Germinal center (tissue), 1 donor: ENCODE results near the gene TMEM63B.
A peak's percentile ranks its signal among the peaks of the same experiment; 100 is the strongest.
"Not testable (repeated sequence)": the region's sequence is repeated elsewhere in the genome, so short reads cannot be mapped to it uniquely, and the experiment has no call there.

Experiments used
- DNase-seq: peaks from one replicate; pipeline ENCODE4 v3.0.0; 2012; ENCODE audit warnings: mixed read lengths, low spot score

TMEM63B gene

GRCh38 chr6:44171899-44172546 lies 44.7 kb downstream of the TMEM63B start:
- no peak for DNase-seq

- peak; percentile 88 for DNase-seq
These were observed 45.6 kb downstream of the TMEM63B start for GRCh38 chr6:44172731-44173500.

GRCh38 chr6:44176130-44176761 lies 48.9 kb downstream of the TMEM63B start:
- DNase-seq, result no peak

GRCh38 chr6:44176762-44177509 lies 49.6 kb downstream of the TMEM63B start:
- peak; percentile 53 for DNase-seq

GRCh38 chr6:44177691-44178423 lies 50.5 kb downstream of the TMEM63B start:
- no peak for DNase-seq

GRCh38 chr6:44178424-44179071 lies 51.2 kb downstream of the TMEM63B start:
- DNase-seq, result no peak

- no peak for DNase-seq
These were observed 51.8 kb downstream of the TMEM63B start for GRCh38 chr6:44179072-44179536.

- DNase-seq, result no peak
These were observed 52.3 kb downstream of the TMEM63B start for GRCh38 chr6:44179648-44180047.

GRCh38 chr6:44180406-44180805 lies 53.1 kb downstream of the TMEM63B start:
- DNase-seq, result no peak

- no peak for DNase-seq
These were observed 53.5 kb downstream of the TMEM63B start for GRCh38 chr6:44180886-44181285.

- not testable (repeated sequence) for DNase-seq
These were observed 54.4 kb downstream of the TMEM63B start for GRCh38 chr6:44181784-44182183.

GRCh38 chr6:44182911-44183390 lies 55.6 kb downstream of the TMEM63B start:
- DNase-seq, result no peak

- no peak for DNase-seq
These were observed 56.4 kb downstream of the TMEM63B start for GRCh38 chr6:44183783-44184182.

GRCh38 chr6:44185356-44185755 lies 58.0 kb downstream of the TMEM63B start:
- not testable (repeated sequence) for DNase-seq

- DNase-seq, result no peak
These were observed 58.7 kb downstream of the TMEM63B start for GRCh38 chr6:44185953-44186634.

- no peak for DNase-seq
These were observed 59.3 kb downstream of the TMEM63B start for GRCh38 chr6:44186635-44187025.

GRCh38 chr6:44188819-44189218 lies 61.5 kb downstream of the TMEM63B start:
- DNase-seq, result no peak

- DNase-seq, result no peak
These were observed 61.9 kb downstream of the TMEM63B start for GRCh38 chr6:44189257-44189656.

GRCh38 chr6:44190715-44191114 lies 63.4 kb downstream of the TMEM63B start:
- DNase-seq, result peak; percentile 64

GRCh38 chr6:44192428-44193041 lies 65.2 kb downstream of the TMEM63B start:
- no peak for DNase-seq
